Upper lobe of left lung (tissue), 4 donors: ENCODE measurements around the gene KCNT1.

Source experiments
- EP300 ChIP-seq, 4 donors: sonication (generic); formaldehyde crosslinking; IDR thresholded peaks; one replicate each; pipeline ENCODE4 v1.5.1; 2017; ENCODE audit warnings: antibody characterized with exemption in 4 of 4, control low read depth in 2 of 4
- POLR2A ChIP-seq, 4 donors: fragments of 450-650 bp; IDR thresholded peaks; one replicate each; pipeline ENCODE4 v1.5.1; 2016 to 2017; ENCODE audit warnings: antibody characterized with exemption in 4 of 4, mild to moderate bottlenecking in 2 of 4
- POLR2AphosphoS5 ChIP-seq, 2 donors: sonication (generic); formaldehyde crosslinking; IDR thresholded peaks; one replicate each; pipeline ENCODE4 v1.5.1; 2017; ENCODE audit warnings: antibody characterized with exemption in 2 of 2
- TF ChIP-seq, protein P1 (sequence below), 6 experiments: fragments of 450-650 bp in 4 of 6; fragments of 200-600 bp in 2 of 6; sonication (generic) in 2 of 6; IDR thresholded peaks; one replicate each; pipeline ENCODE4 v1.5.1; 2016 to 2019; ENCODE audit warnings: antibody characterized with exemption in 6 of 6

DNA sequence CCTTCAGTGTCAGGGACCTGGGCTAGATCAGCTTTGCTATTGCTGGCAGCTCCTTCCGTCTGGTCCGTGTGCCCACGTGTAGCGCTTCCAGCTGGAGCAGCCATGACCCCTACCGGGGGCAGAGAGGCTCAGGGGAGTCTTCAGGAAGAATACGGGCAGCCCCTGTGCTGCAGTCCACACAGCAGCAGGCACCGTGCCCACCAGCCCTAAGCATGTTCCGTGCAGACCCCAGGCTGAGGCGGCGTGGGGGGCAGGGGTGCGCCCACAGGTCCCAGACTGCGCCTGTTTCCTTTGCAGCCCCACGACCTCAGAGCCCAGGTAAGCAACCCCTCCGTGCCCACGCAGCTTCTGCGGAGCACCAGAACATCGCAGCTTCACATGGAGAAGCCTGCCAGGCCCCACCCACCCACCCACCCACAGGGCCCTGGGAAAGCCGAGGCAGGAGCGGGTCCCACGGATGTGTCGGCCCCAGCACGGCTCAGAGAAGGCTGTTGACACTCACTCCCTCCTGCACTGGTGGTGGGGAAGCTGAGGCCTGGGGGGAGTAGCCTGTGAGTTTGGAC is 83.1 kb downstream of the KCNT1 start:
- TF ChIP-seq POLR2A (IDR thresholded peaks at IDR 0.05) (no peak), EP300 (IDR thresholded peaks at IDR 0.05) (no peak), POLR2AphosphoS5 (IDR thresholded peaks at IDR 0.05) (no peak)
- TF ChIP-seq, protein P1, sequence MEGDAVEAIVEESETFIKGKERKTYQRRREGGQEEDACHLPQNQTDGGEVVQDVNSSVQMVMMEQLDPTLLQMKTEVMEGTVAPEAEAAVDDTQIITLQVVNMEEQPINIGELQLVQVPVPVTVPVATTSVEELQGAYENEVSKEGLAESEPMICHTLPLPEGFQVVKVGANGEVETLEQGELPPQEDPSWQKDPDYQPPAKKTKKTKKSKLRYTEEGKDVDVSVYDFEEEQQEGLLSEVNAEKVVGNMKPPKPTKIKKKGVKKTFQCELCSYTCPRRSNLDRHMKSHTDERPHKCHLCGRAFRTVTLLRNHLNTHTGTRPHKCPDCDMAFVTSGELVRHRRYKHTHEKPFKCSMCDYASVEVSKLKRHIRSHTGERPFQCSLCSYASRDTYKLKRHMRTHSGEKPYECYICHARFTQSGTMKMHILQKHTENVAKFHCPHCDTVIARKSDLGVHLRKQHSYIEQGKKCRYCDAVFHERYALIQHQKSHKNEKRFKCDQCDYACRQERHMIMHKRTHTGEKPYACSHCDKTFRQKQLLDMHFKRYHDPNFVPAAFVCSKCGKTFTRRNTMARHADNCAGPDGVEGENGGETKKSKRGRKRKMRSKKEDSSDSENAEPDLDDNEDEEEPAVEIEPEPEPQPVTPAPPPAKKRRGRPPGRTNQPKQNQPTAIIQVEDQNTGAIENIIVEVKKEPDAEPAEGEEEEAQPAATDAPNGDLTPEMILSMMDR (IDR thresholded peaks at IDR 0.05): no peak
